GM21381 (cell line): Measurements from ENCODE around the gene ZC3H10.

Experiments used
- ATAC-seq: cut with Tn5 transposase; IDR thresholded peaks from one replicate; pipeline ENCODE4 v1.9.1; 2021; ENCODE audit warnings: mild to moderate bottlenecking, moderate library complexity; ENCODE audit not compliant: unreplicated experiment

ZC3H10 gene

DNA sequence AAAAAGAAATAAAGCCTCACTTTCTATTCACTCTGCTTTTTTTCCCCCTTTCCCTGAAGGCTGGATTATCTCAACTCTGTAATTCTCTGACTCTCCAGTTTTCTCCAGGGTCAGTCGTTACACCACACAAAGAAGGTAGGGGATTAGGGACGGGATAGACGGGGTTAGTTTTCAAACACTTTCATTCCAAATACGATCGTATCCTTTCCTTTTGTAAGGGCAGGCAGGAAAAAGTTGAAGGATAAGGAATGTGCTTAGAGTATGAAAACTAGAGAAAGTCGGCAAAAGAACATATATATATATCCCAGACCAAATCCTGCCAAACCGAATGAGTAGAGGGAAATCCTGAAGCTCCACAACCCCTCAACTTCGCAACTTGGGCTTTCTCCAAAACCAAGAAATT is 9.4 kb downstream of the ZC3H10 start:
- ATAC-seq: no peak

DNA sequence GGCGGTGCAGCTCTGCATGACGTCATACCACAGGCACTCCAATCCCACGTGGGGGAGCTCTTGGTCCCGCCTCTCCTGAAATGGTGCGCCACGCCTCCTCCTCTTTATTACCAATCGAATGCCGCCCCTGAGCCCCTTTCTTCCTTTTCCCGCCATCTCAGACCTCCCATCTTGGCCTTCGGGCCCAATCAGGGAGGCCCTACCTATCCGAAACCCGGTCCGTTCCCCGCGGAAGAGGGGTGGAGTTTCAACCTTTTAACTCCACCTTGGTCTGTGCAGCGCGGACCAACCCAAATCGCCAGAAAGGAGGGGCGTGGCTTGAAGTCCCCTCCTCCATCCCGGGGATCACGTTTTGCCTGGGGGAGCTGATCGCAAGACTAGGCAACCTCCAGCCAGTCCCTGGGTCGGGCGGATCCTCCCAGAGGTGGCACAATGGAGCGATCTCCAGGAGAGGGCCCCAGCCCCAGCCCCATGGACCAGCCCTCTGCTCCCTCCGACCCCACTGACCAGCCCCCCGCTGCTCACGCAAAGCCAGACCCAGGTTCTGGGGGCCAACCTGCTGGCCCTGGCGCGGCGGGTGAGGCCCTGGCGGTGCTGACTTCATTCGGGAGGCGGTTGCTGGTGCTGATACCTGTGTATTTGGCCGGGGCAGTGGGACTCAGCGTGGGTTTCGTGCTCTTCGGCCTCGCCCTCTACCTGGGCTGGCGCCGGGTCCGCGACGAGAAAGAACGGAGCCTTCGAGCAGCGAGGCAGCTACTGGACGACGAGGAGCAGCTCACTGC is 10.0 kb downstream of the ZC3H10 start, which contains the start of gene ESYT1:
ESYT1 (plus strand) TSS at position 380 of the 782 bp plus-strand sequence; CDS start at position 433, 53 bp downstream.
- peak; percentile 86 for ATAC-seq

DNA sequence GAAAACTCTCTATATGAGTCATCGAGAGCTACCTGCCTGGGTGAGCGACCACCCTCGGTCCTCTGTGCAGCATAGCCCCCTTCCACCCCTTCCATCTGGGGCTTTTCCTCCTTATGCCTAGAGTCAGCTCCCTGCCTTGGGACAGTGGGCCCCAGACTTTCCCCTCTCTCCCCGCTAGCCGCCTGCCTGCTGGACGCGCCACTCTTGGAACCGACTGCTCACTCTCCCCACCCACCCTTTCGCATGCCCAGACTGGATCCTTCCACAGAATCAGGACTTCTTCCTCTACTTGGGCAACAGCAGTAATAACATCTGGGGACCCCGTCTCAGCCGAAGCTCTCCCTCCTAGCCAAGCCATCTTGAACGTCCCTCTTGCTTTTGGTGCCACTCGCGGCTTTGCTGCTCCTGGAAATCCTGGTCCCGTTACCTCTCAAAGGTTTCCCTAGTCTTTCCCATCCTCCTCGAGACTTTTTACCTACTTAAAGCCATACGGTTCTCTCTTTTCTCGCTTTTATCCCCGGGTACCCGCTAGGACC is 10.7 kb downstream of the ZC3H10 start:
- no peak for ATAC-seq

DNA sequence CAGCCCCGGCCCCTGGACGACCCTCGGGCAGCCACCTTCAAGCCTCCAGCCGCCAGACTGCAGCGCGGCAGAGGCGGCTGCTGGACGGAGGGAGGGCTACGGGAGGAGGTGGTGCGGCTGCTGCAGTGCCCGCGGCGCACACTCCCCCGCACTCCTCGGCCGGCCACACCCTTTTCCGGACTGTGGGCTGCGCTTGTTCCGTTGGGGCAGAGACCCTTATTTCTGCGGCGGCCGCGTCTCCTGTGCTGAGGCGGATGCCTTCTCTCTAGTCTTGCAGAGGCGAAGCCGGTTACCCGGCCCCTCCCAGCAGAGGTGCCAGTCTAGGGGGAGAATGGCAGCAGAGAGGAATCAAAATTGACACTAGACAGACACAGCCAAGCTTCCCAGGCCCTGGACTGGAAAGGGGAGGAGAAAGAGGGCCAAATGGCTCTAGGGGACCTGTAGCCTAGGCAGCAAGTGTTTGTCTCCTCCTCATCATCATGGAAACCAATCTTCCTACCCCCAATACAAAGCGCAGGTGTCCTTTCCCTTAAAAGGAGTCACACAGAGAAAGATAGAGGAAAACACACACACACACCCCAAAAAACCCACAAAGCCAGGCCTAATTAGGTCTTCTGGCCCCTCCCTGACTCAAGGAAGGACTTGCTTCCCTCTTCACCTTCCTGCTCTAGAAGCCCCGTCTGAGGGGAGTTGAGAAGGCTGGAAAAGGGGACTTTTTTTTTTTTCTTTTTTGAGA is 11.3 kb downstream of the ZC3H10 start:
- peak; percentile 28 for ATAC-seq

DNA sequence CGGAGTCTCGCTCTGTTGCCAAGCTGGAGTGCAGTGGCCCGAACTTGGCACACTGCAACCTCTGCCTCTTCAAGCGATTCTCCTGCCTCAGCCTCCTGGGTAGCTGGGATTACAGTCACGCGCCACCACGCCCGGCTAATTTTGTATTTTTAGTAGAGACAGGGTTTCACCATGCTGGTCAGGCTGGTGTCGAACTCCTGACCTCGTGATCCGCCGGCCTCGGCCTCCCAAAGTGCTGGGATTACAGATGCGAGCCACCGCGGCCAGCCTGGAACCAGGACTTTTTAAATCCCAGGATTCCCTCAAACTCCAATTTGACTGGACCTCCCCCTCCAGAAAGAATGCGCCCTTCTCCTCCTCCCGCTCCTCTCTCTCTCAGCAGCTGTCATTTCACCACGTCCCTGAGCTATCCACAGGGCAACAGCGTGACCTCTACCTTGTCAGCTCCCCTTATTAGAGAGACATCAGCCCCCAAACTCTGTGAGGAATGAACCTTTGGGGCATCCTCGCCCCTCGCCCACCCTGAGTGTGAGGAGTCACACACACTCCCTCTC is 12.0 kb downstream of the ZC3H10 start:
- ATAC-seq: no peak

DNA sequence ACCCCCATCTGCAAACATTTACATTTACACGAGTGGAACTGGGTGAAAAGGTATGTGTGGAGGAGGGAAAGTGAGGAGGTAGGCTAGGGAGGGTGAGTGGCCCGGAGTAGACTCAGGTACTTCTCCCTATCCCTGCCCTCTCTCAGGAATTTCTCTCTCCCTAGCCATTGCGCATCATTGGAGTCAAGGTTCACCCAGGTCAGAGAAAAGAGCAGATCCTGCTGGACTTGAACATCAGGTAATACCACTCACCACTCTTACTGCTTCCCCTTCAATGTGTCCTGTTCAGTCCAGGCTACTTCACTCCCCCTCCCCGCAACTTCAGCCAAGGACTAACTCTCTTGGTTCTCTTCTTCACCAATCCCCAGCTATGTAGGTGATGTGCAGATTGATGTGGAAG is 12.8 kb downstream of the ZC3H10 start:
- ATAC-seq: no peak

DNA sequence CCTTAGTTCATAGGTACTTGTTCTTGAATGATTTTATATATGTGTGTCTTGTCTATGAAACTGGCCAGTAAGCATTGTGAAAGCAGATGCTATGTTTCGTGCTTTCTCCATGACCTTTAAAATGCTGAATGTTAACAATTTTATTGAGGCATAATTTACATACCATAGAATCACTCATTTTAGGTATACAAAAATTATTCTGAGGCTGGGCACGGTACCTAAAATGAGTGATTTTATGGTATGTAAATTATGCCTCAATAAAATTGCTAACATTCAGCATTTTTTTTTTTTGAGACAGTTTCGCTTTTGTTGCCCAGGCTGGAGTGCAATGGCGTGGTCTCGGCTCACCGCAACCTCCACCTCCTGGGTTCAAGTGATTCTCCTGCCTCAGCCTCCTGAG is 16.8 kb downstream of the ZC3H10 start:
- ATAC-seq: no peak

DNA sequence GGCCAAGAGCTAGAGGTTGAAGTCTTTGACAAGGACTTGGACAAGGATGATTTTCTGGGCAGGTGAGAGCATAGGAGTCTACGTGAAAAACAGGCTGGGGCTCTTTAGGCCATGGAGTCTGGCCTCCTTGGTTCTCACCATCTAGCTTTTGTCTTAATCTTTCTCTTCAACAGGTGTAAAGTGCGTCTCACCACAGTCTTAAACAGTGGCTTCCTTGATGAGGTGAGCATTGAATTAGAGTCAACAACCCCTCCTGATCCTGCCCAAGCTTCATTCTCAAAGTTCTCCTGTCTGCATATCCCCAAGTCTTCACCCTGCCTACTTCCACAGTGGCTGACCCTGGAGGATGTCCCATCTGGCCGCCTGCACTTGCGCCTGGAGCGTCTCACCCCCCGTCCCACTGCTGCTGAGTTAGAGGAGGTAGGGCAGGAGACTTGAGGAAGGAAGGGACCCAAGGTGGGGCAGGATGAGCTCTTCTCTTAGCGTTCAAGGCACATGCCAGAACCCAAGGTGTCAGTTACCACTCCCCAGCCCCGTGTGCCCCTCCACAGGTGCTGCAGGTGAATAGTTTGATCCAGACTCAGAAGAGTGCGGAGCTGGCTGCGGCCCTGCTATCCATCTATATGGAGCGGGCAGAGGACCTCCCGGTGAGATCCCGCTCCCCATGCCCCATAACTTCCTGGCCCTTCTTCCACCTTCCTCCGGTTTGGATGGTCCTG is 19.9 kb downstream of the ZC3H10 start:
- ATAC-seq: no peak

DNA sequence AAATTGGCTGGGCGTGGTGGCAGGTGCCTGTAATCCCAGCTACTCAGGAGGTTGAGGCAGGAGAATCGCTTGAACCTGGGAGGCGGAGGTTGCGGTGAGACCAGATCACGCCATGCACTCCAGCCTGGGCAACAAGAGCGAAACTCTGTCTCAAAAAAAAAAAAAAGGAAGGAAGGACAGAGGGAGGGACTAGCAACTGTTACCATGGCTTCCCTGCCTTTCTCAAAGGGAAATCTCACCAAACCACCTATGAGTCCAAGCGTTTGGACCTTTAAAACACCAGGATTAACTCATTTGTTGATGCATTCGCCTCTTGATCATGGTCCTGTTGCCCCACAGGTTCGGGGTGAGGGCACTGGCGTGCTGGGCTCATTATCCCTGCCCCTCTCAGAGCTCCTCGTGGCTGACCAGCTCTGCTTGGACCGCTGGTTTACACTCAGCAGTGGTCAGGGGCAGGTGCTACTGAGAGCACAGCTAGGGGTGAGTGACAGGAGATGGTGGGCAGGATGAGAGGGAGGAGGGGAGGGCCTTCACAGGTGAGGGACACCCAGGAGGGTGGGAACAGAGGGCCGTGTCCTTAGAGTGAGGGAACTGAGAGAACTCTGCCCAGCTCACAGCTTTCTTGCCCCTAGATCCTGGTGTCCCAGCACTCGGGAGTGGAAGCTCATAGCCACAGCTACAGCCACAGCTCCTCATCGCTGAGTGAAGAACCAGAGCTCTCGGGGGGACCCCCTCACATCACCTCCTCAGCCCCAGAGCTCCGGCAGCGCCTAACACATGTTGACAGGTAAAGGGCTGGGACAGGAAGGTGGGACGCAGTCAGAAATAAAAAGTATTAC is 24.1 kb downstream of the ZC3H10 start:
- ATAC-seq: no peak

DNA sequence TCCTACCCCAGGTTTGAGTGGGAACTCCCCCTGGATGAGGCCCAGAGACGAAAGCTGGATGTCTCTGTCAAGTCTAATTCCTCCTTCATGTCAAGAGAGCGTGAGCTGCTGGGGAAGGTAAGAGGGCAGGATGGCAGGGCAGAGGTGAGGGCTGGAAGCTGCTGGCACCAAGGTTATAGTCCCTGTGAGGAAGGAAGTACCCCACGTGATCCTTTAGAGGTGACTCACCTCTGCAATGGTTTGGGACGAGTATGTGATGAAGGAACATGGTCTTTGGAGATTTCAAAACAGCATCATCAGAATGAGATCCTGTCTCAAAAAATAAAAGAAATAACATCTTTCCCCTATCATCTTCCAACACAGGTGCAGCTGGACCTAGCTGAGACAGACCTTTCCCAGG is 25.2 kb downstream of the ZC3H10 start:
- no peak for ATAC-seq

DNA sequence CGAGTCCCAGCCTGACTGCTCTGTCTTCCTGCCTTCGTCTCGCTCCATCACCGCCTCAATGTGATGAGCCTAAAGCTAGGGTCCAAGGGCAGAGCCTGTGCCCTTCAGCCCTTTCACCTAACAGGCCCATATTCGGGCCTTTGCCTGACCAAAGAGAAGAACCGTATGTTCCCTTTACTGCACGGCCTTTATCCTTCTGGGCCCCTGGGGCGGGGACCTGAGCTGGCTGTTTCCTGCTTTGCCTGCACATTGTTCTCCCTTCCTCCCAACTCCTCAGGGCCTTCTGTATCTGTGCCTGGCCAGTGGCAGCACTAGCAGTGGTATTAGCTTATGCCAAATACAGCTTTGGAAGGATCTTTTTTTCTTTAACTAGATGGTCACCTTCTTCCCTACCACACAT is 25.8 kb downstream of the ZC3H10 start:
- no peak for ATAC-seq

DNA sequence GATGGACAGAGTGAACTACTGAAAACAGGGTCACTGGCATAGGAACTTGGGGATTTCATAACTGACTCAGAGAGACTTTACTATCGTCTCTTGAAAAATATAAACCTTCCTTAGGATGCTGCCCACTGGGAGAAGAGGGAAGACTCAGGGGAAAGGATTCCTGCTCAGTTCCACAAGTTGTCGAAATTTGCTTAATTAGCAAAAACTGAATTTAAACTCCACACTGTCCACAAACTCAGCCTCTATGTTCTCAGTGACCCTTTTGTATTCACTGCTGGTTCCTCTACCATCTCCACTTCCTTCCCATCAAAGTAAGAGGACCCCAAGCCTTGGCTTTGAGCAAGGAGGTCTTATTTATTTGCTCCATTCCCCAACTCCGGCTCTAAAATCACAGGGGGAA is 27.2 kb downstream of the ZC3H10 start:
- no peak for ATAC-seq

DNA sequence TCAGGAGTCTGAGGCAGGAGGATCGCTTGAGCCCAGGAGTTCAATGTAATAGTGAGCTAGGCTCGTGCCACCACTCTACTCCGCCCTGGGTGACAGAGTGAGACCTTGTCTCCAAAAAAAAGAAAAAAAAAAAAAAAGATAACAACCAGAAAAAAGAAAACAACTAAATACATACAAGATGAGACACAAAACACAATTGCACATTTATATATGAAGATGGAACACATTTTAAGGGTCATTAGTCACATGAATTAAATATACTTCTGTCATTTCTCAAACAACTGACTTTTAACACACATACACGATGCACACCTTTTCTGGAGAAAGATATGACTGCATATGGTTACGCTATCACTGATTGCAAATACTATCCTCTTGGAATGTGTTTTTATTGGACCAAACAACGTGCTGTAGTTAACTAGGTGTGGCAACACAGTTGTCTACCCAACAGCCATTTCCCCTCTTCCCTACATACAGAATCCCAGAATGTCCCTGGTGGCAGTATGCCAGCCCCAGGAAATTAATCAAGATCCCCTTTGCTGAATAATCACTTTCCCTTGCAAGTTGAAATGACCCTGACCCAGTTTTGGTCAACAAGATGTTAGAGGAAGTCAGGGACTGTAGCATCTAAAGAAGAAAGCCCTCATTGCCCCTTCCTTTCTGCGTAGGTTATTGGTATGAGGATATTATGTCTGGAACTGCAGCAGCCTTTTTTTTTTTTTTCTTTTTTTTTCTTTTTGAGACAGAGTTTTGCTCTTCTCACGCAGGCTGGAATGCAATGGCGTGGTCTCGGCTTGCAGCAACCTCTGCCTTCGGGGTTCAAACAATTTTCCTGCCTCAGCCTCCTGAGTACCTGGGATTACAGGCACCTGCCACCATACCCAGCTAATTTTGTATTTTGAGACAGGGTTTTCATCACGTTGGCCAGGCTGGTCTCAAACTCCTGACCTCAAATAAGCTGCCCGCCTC is 28.7 kb downstream of the ZC3H10 start:
- no peak for ATAC-seq

DNA sequence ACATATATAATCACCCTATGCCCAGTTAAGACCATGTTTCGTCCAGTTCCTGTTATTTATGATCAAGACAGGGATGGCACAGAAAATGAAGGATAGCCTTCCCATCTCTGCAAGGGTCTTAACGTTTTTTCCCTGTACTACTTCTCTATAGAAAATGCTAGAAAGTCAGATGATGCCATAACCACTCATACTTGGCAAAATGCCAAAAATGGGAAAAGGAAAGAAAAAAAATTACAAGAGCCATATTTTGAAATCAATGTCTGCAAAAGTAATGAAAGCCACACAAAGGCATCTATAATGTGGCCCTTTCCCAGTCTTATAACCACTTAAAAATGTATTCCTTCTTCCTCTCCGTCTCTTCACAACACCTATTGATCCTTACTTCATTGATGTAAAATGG is 32.5 kb downstream of the ZC3H10 start:
- no peak for ATAC-seq

DNA sequence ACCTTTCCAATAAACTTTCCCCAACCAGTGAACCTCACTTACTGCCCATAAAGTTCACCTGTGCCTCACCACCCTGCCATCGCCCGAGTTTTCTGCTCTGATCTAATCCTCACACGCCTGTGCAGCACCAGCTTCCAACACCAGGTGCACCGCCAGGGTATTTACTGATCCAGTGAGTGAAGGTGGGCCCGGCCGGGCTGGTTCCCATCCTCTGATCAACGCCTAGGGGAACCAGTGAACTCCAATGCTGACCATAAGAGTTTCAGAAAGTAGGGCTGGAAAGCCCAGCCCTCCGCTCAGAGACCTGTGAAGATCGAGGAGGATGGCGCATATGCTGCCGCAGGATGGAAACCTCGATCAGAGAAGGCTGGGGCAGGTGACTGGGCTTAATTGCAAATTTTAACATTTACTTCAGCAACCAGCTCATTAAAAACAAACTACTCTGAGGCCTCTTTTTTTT is 33.6 kb downstream of the ZC3H10 start:
- ATAC-seq: peak; percentile 48

DNA sequence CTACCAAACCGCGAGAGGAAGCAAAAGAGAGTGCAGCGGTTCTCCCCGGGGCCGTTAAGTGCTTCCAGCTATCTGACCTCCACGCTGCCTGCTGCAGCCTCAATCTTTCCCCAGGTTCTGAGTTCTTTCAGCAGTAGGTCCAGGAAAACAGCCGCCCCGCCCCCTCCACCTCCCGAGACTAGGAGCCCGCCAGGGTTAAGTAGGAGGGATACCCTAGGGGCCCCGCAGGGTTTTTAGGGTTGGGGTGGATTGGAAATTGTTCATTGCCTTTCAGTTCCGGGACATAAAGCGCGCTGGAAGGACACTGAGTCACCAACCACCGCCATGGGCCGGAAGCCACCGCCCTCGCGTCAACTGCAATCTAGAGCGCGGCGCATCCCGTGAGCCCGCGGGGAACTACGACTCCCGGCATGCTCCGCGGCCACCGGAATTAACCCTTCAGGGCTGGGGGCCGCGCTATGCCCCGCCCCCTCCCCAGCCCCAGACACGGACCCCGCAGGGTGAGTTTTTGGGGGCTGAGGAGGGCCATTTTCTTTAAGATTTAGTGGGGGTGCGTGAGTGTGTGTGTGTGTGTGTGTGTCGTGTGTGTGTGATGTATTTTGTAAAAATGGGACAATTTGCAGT is 34.2 kb downstream of the ZC3H10 start, which contains the start of gene MYL6B:
MYL6B (plus strand) TSS at position 456 of the 624 bp plus-strand sequence. CDS start 1,332 bp downstream, outside the sequence.
- peak; percentile 85 for ATAC-seq

DNA sequence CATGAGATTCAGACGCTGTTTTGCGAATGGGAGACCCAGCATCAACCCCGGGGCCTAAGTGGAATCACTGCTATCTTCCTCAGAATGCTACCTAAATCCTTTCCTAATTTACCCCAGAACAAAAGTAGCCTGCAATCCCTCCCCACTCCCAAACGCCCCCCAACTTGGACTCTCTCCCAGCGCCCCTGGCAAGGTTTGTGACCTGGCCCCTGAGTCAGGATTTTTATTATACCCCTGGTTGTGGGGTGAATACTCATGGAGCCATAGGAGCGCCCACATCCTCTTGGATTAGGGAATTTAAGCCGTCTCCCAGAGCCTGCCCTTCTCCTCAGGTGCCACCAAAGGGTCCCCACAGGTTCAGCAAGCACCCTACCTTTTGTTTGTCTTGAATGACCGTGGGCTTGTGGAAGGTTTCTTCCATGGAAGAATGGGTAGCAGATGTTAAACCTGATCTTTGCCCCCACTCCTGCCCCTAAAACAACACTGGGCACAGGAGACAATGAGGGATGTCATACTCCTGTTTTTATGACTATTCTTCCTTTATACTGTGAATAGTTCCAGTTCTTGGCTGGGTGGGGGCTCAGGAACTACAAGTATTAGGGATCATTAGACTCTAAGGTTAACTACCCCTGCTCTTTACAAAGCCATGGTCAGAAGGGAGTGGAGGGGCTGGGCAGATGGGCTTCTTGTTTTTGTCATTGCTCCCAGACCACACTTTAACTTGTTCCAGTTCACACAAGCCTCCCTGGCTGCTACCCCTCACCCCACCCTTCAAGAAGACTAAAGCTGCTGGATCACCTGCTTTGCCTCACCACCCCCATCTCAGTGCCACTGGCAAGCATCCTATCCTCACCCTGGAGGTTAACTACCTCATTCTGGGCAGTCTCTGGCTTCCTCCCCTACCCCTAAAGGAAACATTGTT is 35.0 kb downstream of the ZC3H10 start:
- no peak for ATAC-seq
